ENCODE measurements around the gene ISY1.
A peak's percentile ranks its signal among the peaks of the same experiment; 100 is the strongest.
"Not testable (repeated sequence)": the region's sequence is repeated elsewhere in the genome, so short reads cannot be mapped to it uniquely, and the experiment has no call there.

The ISY1 gene

GRCh38 chr3:129121016-129121791, 39.7 kb downstream of the ISY1 start:
- no peak for DNase-seq (ENCODE audit: low read depth in 2 of 2, low spot score in 1 of 2)

GRCh38 chr3:129120254-129121004, 40.4 kb downstream of the ISY1 start:
- DNase-seq (ENCODE audit: low read depth in 2 of 2, low spot score in 1 of 2): peak; percentile 64 to 80

DNA sequence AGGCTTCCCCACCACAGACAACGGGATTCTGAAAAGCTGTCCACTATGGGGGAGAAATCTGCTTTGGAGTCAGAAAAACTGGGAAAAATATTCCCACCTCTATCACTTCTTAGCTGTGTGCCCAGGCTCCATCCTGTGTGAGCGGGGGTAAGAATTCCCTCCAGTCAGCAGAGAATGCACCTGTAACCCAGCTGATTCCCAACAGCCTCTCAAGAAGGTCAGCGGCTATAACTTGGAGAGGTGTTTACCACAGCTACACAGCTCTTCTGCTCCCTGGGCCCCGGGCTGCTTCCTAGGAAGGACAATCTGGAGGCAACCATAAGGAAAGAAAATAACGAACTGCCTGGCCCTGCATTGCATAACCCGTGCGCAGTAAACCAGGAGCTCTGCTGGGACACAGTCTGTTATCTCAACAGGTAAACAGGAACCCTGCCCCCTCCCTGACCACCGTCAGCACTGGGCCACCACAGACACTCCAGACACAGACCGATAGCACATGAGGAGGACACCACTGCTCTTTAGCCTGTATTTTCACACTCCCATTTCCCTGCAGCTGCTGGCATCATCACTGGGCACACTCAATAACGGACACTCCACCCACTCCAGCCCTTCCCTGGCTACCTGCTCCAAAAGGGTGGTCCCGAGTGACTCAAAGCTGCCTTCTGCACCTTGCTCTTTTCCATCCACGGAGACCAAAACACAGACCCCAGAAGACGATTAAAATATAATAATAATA, 41.3 kb downstream of the ISY1 start:
- no peak for DNase-seq (ENCODE audit: low read depth in 2 of 2, low spot score in 1 of 2)

GRCh38 chr3:129118745-129119144, 42.1 kb downstream of the ISY1 start:
- peak in 1 of 2 donors; percentile 18 for DNase-seq (ENCODE audit: low read depth in 2 of 2, low spot score in 1 of 2)

- no peak for DNase-seq (ENCODE audit: low read depth in 2 of 2, low spot score in 1 of 2)
Measured at GRCh38 chr3:129117134-129117533, 43.7 kb downstream of the ISY1 start.

- DNase-seq (ENCODE audit: low read depth in 2 of 2, low spot score in 1 of 2): no peak
Measured at GRCh38 chr3:129116482-129116946, 44.3 kb downstream of the ISY1 start.

GRCh38 chr3:129114455-129114854, 46.4 kb downstream of the ISY1 start:
- no peak for DNase-seq (ENCODE audit: low read depth in 2 of 2, low spot score in 1 of 2)

DNA sequence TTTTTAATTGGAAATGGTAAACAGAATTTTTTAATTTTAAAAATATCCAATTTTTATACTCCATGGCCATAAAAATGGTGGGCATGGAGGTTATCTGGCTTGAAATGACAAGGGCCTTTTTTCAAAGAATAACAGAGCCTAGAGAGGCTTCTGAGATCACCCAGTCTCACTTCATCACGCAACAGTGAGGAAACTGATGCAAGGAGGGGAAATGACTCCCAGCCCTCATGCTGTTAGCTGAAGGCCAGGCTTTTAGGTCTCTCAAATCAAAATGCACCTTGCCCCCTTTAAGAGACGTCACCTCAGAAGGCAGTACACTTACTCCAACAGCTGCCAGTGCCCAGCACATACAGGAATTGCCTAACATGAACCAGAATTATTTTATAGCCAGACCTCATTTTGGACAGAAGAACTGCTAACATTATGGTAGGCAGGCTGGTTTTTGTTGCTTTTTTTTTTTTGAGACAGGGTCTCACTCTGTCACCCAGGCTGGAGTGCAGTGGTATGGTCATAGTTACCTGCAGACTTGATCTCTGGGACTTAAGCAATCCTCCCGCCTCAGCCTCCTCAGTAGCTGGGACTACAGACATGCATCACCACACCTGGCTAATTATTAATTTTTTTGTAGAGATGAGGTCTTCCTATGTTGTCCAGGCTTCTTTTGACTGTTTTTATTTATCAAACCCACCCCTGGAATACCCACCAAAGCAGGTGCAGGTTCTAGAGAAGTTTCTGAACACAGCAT, 48.4 kb downstream of the ISY1 start:
- DNase-seq (ENCODE audit: low read depth in 2 of 2, low spot score in 1 of 2): no peak

- not testable (repeated sequence) for DNase-seq (ENCODE audit: low read depth in 2 of 2, low spot score in 1 of 2)
Measured at GRCh38 chr3:129111076-129111780, 49.6 kb downstream of the ISY1 start.

DNA sequence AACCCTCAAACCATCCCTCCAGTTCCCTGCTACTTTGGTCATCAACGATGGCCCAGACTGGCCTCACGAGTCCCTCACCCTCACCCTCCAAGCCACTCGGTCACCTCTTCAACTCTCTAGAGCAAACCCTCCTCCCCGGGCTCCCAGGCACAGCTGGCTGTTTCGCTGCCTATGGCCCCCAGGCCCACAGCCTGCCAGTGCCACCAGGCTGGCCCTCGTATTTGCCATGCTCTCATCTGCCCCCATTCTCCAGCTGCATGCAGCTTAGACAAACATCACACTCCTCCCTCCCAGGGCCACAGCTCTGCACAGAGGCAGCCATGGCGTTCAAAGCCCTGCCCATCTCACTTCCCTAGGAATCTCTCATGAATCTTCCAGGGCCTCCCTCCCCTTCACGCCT, 53.1 kb downstream of the ISY1 start:
- DNase-seq (ENCODE audit: low read depth in 2 of 2, low spot score in 1 of 2): no peak

GRCh38 chr3:129106866-129107565, 53.8 kb downstream of the ISY1 start:
- DNase-seq (ENCODE audit: low read depth in 2 of 2, low spot score in 1 of 2): no peak

DNA sequence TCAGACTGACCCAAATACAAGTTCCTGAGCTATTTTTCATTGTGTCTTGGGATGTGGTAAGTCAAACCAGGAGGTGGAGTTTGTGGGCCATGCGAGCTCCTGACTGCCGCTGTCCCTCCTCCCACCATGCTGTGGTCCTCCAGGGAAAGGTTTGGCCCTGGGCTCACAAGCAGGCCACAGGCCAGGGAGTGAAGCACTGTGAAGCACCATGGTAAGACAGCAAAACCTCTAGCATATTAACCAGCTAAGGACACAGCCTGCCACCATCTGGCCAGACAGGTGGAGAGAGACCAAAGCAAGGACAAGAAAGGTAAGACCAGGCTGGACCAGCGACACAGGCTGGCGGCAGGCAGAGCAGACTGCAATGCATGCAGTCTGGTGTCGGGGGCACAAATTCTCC, 54.5 kb downstream of the ISY1 start:
- no peak for DNase-seq (ENCODE audit: low read depth in 2 of 2, low spot score in 1 of 2)

- no peak for DNase-seq (ENCODE audit: low read depth in 2 of 2, low spot score in 1 of 2)
Measured at GRCh38 chr3:129105862-129106261, 55.0 kb downstream of the ISY1 start.

DNA sequence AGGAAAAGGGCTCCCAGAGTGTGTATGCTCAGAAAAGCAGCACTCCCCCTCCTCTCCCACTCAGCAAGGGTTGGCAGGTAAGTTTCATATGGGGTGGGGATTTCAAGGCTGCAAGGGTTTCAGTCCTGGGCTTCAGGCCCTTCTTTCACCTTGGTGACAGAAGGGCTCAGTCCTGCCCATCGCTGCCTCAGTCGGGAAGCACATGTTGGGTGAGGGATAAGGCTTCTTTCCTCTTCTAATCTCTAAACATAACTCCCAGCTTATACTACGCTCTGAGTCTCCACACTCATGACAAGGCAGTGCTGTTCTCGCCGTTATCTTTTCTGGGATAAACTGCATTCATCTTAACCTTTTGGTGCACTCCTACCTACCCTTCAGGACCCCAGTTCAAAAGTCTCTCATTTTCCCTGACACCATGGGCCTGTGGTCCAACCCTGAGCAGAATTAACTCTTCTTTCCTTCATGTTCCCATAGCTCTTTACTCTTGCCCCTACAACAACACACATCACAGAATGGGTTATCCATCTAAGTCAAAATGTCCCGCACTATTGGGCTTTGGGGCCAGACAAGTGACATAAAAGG, 56.3 kb downstream of the ISY1 start:
- DNase-seq (ENCODE audit: low read depth in 2 of 2, low spot score in 1 of 2): no peak

DNA sequence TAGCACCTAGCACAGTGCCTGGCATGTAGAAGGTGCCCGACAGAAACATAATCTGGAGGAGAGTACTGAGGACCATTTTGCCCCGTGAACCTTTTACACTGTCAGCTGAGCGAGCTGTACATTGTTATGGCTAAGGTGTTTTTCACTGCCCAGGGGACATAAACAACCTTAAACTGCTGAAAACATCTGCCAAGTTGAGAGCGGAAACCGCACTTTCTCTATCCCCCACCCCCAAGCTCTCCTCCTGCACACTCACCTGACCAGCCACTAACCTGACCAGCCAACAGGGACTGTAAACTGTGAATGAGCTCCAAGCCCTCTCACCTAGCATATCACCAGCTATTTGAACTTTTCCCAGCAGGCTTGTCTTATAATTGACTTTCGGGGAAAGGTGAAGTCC, 56.8 kb downstream of the ISY1 start:
- DNase-seq (ENCODE audit: low read depth in 2 of 2, low spot score in 1 of 2): no peak

- DNase-seq (ENCODE audit: low read depth in 2 of 2, low spot score in 1 of 2): no peak
Measured at GRCh38 chr3:129103296-129103695, 57.6 kb downstream of the ISY1 start.

- DNase-seq (ENCODE audit: low read depth in 2 of 2, low spot score in 1 of 2): no peak
Measured at GRCh38 chr3:129101370-129102138, 59.3 kb downstream of the ISY1 start.

DNA sequence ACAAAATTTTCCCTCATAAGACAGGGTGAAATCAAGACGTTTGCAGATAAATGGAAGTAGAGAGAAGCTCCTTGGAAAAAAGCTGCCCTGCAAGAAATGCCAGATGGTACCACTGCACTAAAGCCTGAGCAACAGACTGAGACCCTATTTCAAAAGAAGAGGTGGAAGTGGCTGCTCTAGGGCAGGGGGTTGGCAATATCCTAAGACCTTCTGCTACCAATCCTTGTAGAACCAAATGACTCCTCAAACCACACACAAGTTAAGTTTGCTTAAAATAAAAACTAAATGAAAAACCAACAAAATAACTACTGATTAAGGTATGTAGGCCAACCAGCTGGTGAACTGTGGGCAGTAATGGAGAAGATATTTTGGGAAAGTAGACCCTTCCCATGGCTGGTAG, 60.6 kb downstream of the ISY1 start:
- no peak for DNase-seq (ENCODE audit: low read depth in 2 of 2, low spot score in 1 of 2)

DNA sequence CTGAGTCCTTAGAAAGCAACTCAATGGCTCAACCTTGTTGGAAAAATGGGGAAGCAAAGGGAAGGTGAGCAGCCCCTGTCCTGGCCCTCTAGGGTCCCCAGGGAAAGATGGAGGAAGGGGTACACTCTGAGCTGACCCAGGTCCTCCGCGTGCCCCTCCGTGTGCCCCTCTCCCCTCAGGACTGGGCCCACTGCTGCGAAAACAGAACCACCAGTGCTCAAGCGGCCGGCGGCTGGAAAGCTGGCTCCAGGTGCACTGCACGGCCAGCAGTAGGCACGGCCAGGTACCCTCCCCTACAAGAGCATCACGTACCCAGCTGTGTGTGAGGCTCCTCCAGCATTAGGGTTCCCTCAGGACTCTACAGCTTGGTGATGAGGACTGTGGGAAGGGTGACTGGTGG, 65.6 kb downstream of the ISY1 start:
- no peak for DNase-seq (ENCODE audit: low read depth in 2 of 2, low spot score in 1 of 2)
